DMS79 treated with DMSO at 0.1 percent for 48 hours (cell line): ENCODE data around the gene SLC47A2.

Experiments used
- DNase-seq: peaks from one replicate; lab custom pipeline; 2025; lab: John Stamatoyannopoulos, UW

Gene SLC47A2

DNA sequence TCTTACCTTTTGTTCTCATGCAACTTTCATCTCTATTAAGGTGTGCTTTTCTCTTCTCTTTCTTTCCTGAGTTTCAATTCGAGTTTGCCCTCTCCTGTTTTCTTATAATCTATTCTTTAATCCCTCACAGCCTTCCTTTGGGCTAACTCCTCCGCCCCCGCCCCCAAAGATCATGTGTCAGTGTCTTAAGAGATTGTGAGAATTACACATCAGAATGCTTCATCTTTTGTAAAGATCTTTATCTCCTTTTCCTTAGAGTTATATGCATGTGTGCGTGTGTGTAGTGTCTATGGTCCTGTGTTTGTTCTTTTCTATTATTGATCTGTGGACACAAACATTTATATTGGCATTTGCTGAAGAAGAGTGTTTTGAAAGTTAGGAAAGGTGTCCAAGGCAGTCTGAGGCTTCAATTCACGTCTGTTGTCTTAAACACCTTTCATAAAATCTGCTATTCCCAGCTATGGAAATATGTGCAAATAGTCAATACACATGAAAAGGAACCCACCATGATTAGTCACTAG, 74.0 kb downstream of the SLC47A2 start:
- no peak for DNase-seq

DNA sequence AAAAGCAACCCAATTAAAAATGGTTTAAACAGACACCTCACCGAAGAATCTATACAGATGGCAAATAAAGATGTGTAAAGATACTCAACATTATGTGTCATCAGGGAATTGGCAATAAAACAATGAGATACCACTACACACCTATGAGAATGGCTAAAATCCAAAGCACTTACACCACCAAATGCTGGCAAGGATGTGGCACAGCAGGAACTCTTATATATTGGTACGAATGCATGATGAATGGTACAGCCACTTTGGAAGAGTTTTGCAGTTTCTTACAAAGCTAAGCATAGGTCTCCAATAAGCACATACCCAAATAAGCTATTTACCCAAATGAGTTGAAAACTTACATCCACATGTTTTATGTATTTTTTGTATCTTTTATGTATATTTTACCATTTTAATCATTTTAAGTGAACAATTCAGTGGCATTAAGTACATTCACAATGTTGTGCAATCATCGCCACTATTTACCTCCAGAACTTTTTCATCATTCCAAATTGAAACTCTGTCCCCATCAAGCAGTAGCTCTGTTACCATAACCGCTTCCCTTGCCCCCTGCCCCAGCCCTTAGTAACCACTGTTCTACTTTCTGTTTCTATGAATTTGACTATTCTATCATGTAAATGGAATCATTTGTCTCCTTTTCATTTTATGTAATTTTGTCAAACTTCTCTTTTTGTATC, 74.6 kb downstream of the SLC47A2 start:
- DNase-seq: no peak

DNA sequence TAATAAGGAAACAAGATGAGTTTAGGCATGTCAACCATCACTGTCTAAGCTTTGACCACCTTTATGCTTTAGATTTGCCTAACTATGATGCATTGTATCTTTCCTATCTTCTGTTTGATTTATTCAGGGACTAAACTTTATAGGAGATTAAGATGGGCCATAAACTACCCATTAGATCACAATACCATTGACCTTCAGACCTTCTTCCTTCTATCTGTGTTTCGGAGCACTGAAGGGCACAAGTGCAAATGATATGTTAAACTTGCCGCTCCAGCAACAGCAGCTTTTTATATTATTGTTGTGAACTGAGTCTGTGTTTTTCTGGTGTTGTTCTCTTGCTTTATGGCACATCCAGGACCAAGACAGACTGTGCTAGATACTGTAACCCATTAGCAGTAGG, 84.5 kb downstream of the SLC47A2 start:
- no peak for DNase-seq

DNA sequence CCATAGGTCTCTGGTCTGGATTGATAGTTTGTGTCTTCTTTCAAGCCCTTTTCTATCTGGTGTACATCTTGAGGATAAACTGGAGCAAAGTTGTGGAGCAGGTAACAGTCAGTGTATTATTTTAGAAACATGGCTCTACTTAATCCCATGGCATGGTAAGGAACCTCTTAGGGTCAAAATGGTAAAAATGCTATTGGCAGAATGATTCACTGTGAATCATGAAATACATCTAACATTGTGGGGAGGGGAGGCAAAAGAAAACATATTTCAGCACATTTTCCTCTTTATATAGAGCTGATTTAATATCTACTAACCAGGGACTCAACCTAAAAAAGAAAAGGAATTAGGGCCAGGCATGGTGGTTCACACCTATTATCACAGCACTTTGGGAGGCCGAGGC, 85.7 kb downstream of the SLC47A2 start:
- no peak for DNase-seq

DNA sequence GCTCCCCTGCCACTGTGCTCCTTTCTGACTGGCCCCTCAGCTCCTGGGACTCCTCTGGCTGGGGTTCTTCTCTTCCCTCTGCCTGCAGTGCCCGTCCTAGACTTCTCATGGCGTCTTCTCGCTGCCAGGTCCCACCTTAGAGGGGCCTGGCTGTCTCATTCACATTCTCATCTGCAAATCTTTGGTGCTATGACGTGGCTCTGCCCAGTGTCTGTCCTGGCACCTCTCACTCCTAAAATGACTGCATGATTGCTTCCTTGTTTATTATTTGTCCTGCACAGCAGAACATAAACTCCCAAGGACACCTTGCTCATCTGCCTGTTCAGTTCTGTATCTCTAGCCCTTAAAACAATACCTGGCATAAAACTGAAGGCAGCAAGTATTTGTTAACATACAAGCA, 86.3 kb downstream of the SLC47A2 start:
- no peak for DNase-seq

DNA sequence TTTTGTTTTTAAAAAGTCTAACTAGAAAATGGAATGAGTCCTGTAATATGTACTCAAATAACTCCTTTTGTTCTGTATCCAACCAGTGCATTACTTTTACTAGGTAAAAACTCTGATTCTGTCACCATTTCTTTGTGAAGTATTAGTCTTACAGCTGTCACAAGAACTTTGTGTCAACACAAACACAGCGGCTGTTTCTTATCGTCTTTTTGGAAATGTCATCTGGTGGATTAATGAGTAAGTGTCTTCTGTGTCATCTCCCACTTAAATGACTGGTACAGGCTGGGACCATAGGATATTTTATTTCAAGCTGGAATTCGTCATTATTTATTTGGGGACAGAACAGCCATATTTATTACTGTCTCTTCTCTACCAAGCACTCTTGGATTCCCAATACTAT, 86.9 kb downstream of the SLC47A2 start:
- DNase-seq: no peak
